OCI-LY1 (cell line): ENCODE measurements around the gene FZD2.
"Not testable (repeated sequence)": the region's sequence is repeated elsewhere in the genome, so short reads cannot be mapped to it uniquely, and the experiment has no call there.

Experiments
- H2AFZ ChIP-seq: fragments of 200-600 bp; sonication (generic), shearing (Covaris generic); 2 replicates; pipeline ENCODE4 v1.6.0; 2014; ENCODE audit warnings: antibody characterized with exemption, mild to moderate bottlenecking, low read length
- H3F3A ChIP-seq: fragments of 200-600 bp; sonication (generic), shearing (Covaris generic); 2 replicates; pipeline ENCODE4 v1.6.0; 2014; ENCODE audit warnings: mild to moderate bottlenecking, antibody characterized with exemption, low read length, moderate library complexity; ENCODE audit not compliant: insufficient read depth
- H3K27ac ChIP-seq: fragments of 200-600 bp; sonication (generic); 2 replicates; pipeline ENCODE4 v1.5.1; 2014; ENCODE audit warnings: low read length, mixed run types, mild to moderate bottlenecking, low read depth; ENCODE audit not compliant: poor library complexity, severe bottlenecking
- H3K27me3 ChIP-seq: fragments of 200-600 bp; sonication (generic); 2 replicates; pipeline ENCODE4 v1.6.0; 2014; ENCODE audit warnings: antibody characterized with exemption, mild to moderate bottlenecking, low read length, moderate library complexity; ENCODE audit not compliant: insufficient read depth
- H3K36me3 ChIP-seq: fragments of 200-600 bp; sonication (generic); 2 replicates; pipeline ENCODE4 v1.6.1; 2014; ENCODE audit warnings: mild to moderate bottlenecking, antibody characterized with exemption, low read length, moderate library complexity, mixed read lengths; ENCODE audit not compliant: insufficient read depth
- H3K4me1 ChIP-seq: fragments of 200-600 bp; sonication (generic); 2 replicates; pipeline ENCODE4 v1.5.1; 2014; ENCODE audit warnings: mild to moderate bottlenecking, low read length, moderate library complexity; ENCODE audit not compliant: insufficient read depth, severe bottlenecking
- H3K4me2 ChIP-seq: fragments of 200-600 bp; sonication (generic), shearing (Covaris generic); 2 replicates; pipeline ENCODE4 v1.6.1; 2014; ENCODE audit warnings: low read length
- H3K4me3 ChIP-seq: fragments of 200-600 bp; sonication (generic); 2 replicates; pipeline ENCODE4 v1.5.1; 2014; ENCODE audit warnings: low read length, low read depth, mild to moderate bottlenecking, mixed read lengths; ENCODE audit not compliant: poor library complexity, severe bottlenecking
- H3K79me2 ChIP-seq: fragments of 200-600 bp; shearing (Covaris generic); 2 replicates; pipeline ENCODE4 v1.6.1; 2016; ENCODE audit warnings: mixed run types, low read length, mixed read lengths; ENCODE audit not compliant: insufficient read depth
- H3K9ac ChIP-seq: fragments of 200-600 bp; sonication (generic), shearing (Covaris generic); 2 replicates; pipeline ENCODE4 v1.6.1; 2014; ENCODE audit warnings: mild to moderate bottlenecking, low read length, mixed read lengths
- H3K9me2 ChIP-seq: fragments of 200-600 bp; sonication (generic), shearing (Covaris generic); 2 replicates; pipeline ENCODE4 v1.6.1; 2014; ENCODE audit warnings: low read depth, mild to moderate bottlenecking, low read length, mixed read lengths
- H3K9me3 ChIP-seq: fragments of 200-600 bp; shearing (Covaris generic); 2 replicates; pipeline ENCODE4 v1.6.1; 2014; ENCODE audit warnings: low read length, mixed read lengths
- H4K20me1 ChIP-seq: fragments of 200-600 bp; sonication (generic), shearing (Covaris generic); 2 replicates; pipeline ENCODE4 v1.6.0; 2016; ENCODE audit warnings: mild to moderate bottlenecking, low read length; ENCODE audit not compliant: insufficient read depth
- CTCF ChIP-seq: fragments of 200-600 bp; sonication (generic), shearing (Covaris generic); IDR thresholded peaks from 2 replicates; pipeline ENCODE4 v1.5.1; 2017; ENCODE audit warnings: mild to moderate bottlenecking, antibody characterized with exemption, low read length, moderate library complexity, mixed read lengths
- EZH2 ChIP-seq: fragments of 200-600 bp; sonication (generic), shearing (Covaris generic); IDR thresholded peaks from 2 replicates; pipeline ENCODE4 v1.8.0; 2017; ENCODE audit warnings: borderline replicate concordance, mixed run types, mild to moderate bottlenecking, antibody characterized with exemption, low read length, moderate library complexity, mixed read lengths

FZD2 gene

GRCh38 chr17:44565866-44566443 lies 8.7 kb downstream of the FZD2 start:
- Histone ChIP-seq H3K27me3 (no peaks in the 10 kb centered on the region; the same call in 1 of the 2 replicates), H3F3A (no peaks in the 10 kb centered on the region), H3K27ac (no peak overlapping the region), H3K4me2 (no peak overlapping the region), H3K9me3 (peaks cover 10% of the 10 kb centered on the region), H4K20me1 (no peaks in the 10 kb centered on the region), H3K36me3 (no peaks in the 10 kb centered on the region), H2AFZ (no peak overlapping the region), H3K4me1 (no peaks in the 10 kb centered on the region), H3K79me2 (no peaks in the 10 kb centered on the region), H3K9me2 (no peaks in the 10 kb centered on the region), H3K9ac (no peak overlapping the region), H3K4me3 (no peak overlapping the region)
- TF ChIP-seq CTCF = peak; percentile 49; the same call in 1 of the 2 replicates
- no peak for TF ChIP-seq EZH2

- H3K4me2 ChIP-seq, H3K79me2 ChIP-seq, H3K27ac ChIP-seq, H2AFZ ChIP-seq, H3K36me3 ChIP-seq, H3K4me3 ChIP-seq, H3K9me2 ChIP-seq, H3K27me3 ChIP-seq, H4K20me1 ChIP-seq, H3K4me1 ChIP-seq, H3F3A ChIP-seq, H3K9ac ChIP-seq: not testable (repeated sequence)
- H3K9me3 ChIP-seq = peaks cover 10% of the 10 kb centered on the region
Measured at GRCh38 chr17:44568311-44568944, 11.1 kb downstream of the FZD2 start.

- H3K27ac ChIP-seq = no peak overlapping the region
- no peak overlapping the region for H3K4me2 ChIP-seq
- H3K4me3 ChIP-seq = no peak overlapping the region
- H3K4me1 ChIP-seq = no peaks in the 10 kb centered on the region
- H3K27me3 ChIP-seq = no peaks in the 10 kb centered on the region; the same call in 1 of the 2 replicates
- no peak overlapping the region for H2AFZ ChIP-seq
- H3K79me2 ChIP-seq = no peaks in the 10 kb centered on the region
- H3K9ac ChIP-seq = no peak overlapping the region
- H3F3A ChIP-seq = no peaks in the 10 kb centered on the region
- H3K36me3 ChIP-seq = no peaks in the 10 kb centered on the region
- H3K9me2 ChIP-seq = no peaks in the 10 kb centered on the region
- H3K9me3 ChIP-seq = peaks cover 10% of the 10 kb centered on the region
- TF ChIP-seq EZH2 (no peak), CTCF (no peak)
- no peaks in the 10 kb centered on the region for H4K20me1 ChIP-seq
Measured at GRCh38 chr17:44568945-44569858, 11.9 kb downstream of the FZD2 start.
